Right lobe of liver (tissue), 4 donors: ENCODE measurements around the gene PARD6G.

ENCODE experiments used
- CTCF ChIP-seq, 4 donors: fragments of 200-600 bp in 3 of 4; fragments of 450-650 bp in 1 of 4; IDR thresholded peaks; one replicate each; pipeline versions ENCODE4 v1.5.1 to v1.8.0; 2016 to 2022; ENCODE audit warnings: antibody characterized with exemption in 4 of 4, mild to moderate bottlenecking in 2 of 4
- POLR2A ChIP-seq: fragments of 450-650 bp; IDR thresholded peaks from one replicate; pipeline ENCODE4 v1.6.1; 2017; ENCODE audit warnings: antibody characterized with exemption, mild to moderate bottlenecking
- donor health status: DM: no; HTN: no; CAD: no.
- donor health status: DM: no; HTN: no; CAD: no.
- donor health status: DM: no; HTN: yes; CAD: no.

GRCh38 chr18:80145196-80145804 is 102.0 kb downstream of the PARD6G start:
- TF ChIP-seq CTCF (IDR thresholded peaks at IDR 0.05) (no peak), POLR2A (no peak)
